ENCODE data around the gene TSPAN18. TPM values are rescaled to one million over a fixed set of nuclear protein-coding genes. Genes with fewer than 3 reads are reported as not detected.

Gene TSPAN18
- total RNA-seq, 2 experiments from 2014 or later = 0.52 to 1.2 TPM

- Mint-ChIP-seq H3K4me1 (no peaks in the 10 kb centered on the region), H3K27me3 (peaks cover 3% of the 10 kb centered on the region), H3K9me3 (no peaks in the 10 kb centered on the region), H3K36me3 (no peaks in the 10 kb centered on the region), H3K27ac (no peak overlapping the region), H3K4me3 (no peak overlapping the region)
- DNase-seq = no peak
Observed at GRCh38 chr11:44833221-44833876, 106.6 kb downstream of the TSPAN18 start.

- no peaks in the 10 kb centered on the region for H3K36me3 Mint-ChIP-seq
- no peak overlapping the region for H3K4me3 Mint-ChIP-seq
Observed at GRCh38 chr11:44833877-44834452, 107.2 kb downstream of the TSPAN18 start.

GRCh38 chr11:44834846-44835245, 108.1 kb downstream of the TSPAN18 start:
- DNase-seq = no peak
- no peaks in the 10 kb centered on the region for H3K4me1 Mint-ChIP-seq
- no peak overlapping the region for H3K27ac Mint-ChIP-seq
- H3K36me3 Mint-ChIP-seq = no peaks in the 10 kb centered on the region
- peaks cover 3% of the 10 kb centered on the region for H3K27me3 Mint-ChIP-seq
- no peak overlapping the region for H3K4me3 Mint-ChIP-seq
- no peaks in the 10 kb centered on the region for H3K9me3 Mint-ChIP-seq

More at GRCh38 chr11:44833877-44834452, 107.2 kb downstream of the TSPAN18 start:
- H3K9me3 Mint-ChIP-seq = no peaks in the 10 kb centered on the region
- DNase-seq = no peak
- H3K4me1 Mint-ChIP-seq = no peaks in the 10 kb centered on the region
- no peak overlapping the region for H3K27ac Mint-ChIP-seq
- peaks cover 3% of the 10 kb centered on the region for H3K27me3 Mint-ChIP-seq

- H3K36me3 Mint-ChIP-seq = no peaks in the 10 kb centered on the region
- H3K27ac Mint-ChIP-seq = no peak overlapping the region
- H3K27me3 Mint-ChIP-seq = peaks cover 3% of the 10 kb centered on the region
- no peak overlapping the region for H3K4me3 Mint-ChIP-seq
- H3K9me3 Mint-ChIP-seq = no peaks in the 10 kb centered on the region
- H3K4me1 Mint-ChIP-seq = no peaks in the 10 kb centered on the region
- DNase-seq = no peak
Observed at GRCh38 chr11:44835296-44835695, 108.5 kb downstream of the TSPAN18 start.

- no peak overlapping the region for H3K4me3 Mint-ChIP-seq
- H3K27me3 Mint-ChIP-seq = peaks cover 3% of the 10 kb centered on the region
- no peaks in the 10 kb centered on the region for H3K9me3 Mint-ChIP-seq
- no peak for DNase-seq
- H3K27ac Mint-ChIP-seq = no peak overlapping the region
- H3K36me3 Mint-ChIP-seq = no peaks in the 10 kb centered on the region
- H3K4me1 Mint-ChIP-seq = no peaks in the 10 kb centered on the region
Observed at GRCh38 chr11:44835938-44836337, 109.2 kb downstream of the TSPAN18 start.

- no peaks in the 10 kb centered on the region for H3K4me1 Mint-ChIP-seq
- H3K9me3 Mint-ChIP-seq = peaks cover 9% of the 10 kb centered on the region
- DNase-seq = no peak
- no peak overlapping the region for H3K27ac Mint-ChIP-seq
- no peaks in the 10 kb centered on the region for H3K36me3 Mint-ChIP-seq
- no peak overlapping the region for H3K4me3 Mint-ChIP-seq
- H3K27me3 Mint-ChIP-seq = peaks cover 3% of the 10 kb centered on the region
Observed at GRCh38 chr11:44837661-44838060, 110.9 kb downstream of the TSPAN18 start.

- peaks cover 19% of the 10 kb centered on the region for H3K9me3 Mint-ChIP-seq
- H3K4me3 Mint-ChIP-seq = no peak overlapping the region
- no peak for DNase-seq
Observed at GRCh38 chr11:44839458-44840084, 112.8 kb downstream of the TSPAN18 start.

GRCh38 chr11:44840085-44840478, 113.3 kb downstream of the TSPAN18 start:
- no peak overlapping the region for H3K4me3 Mint-ChIP-seq
- H3K4me1 Mint-ChIP-seq = no peaks in the 10 kb centered on the region
- no peaks in the 10 kb centered on the region for H3K27me3 Mint-ChIP-seq
- peaks cover 10% of the 10 kb centered on the region for H3K36me3 Mint-ChIP-seq
- H3K9me3 Mint-ChIP-seq = peaks cover 21% of the 10 kb centered on the region
- no peak for DNase-seq
- H3K27ac Mint-ChIP-seq = no peak overlapping the region

More at GRCh38 chr11:44839458-44840084, 112.8 kb downstream of the TSPAN18 start:
- Mint-ChIP-seq H3K27ac (no peak overlapping the region), H3K36me3 (peaks cover 6% of the 10 kb centered on the region), H3K4me1 (no peaks in the 10 kb centered on the region), H3K27me3 (no peaks in the 10 kb centered on the region)

- Mint-ChIP-seq H3K27ac (no peak overlapping the region), H3K9me3 (peaks cover 21% of the 10 kb centered on the region), H3K4me3 (no peak overlapping the region), H3K36me3 (peaks cover 10% of the 10 kb centered on the region), H3K27me3 (no peaks in the 10 kb centered on the region), H3K4me1 (no peaks in the 10 kb centered on the region)
- no peak for DNase-seq
Observed at GRCh38 chr11:44840521-44841251, 113.9 kb downstream of the TSPAN18 start.

GRCh38 chr11:44842220-44842619, 115.5 kb downstream of the TSPAN18 start:
- H3K36me3 Mint-ChIP-seq = peaks cover 16% of the 10 kb centered on the region
- H3K4me1 Mint-ChIP-seq = no peaks in the 10 kb centered on the region
- peaks cover 27% of the 10 kb centered on the region for H3K9me3 Mint-ChIP-seq
- H3K27ac Mint-ChIP-seq = no peak overlapping the region
- no peak overlapping the region for H3K4me3 Mint-ChIP-seq
- no peaks in the 10 kb centered on the region for H3K27me3 Mint-ChIP-seq
- DNase-seq = no peak

- Mint-ChIP-seq H3K4me1 (no peaks in the 10 kb centered on the region), H3K27ac (no peak overlapping the region), H3K4me3 (no peak overlapping the region), H3K36me3 (peaks cover 16% of the 10 kb centered on the region), H3K9me3 (peaks cover 26% of the 10 kb centered on the region), H3K27me3 (no peaks in the 10 kb centered on the region)
- no peak for DNase-seq
Observed at GRCh38 chr11:44846852-44847251, 120.1 kb downstream of the TSPAN18 start.

GRCh38 chr11:44847316-44847715, 120.6 kb downstream of the TSPAN18 start:
- Mint-ChIP-seq H3K27me3 (no peaks in the 10 kb centered on the region), H3K4me3 (no peak overlapping the region), H3K36me3 (peaks cover 16% of the 10 kb centered on the region), H3K9me3 (peaks cover 23% of the 10 kb centered on the region), H3K4me1 (no peaks in the 10 kb centered on the region), H3K27ac (no peak overlapping the region)
- DNase-seq = no peak

GRCh38 chr11:44848203-44848962, 121.6 kb downstream of the TSPAN18 start:
- DNase-seq = no peak
- H3K36me3 Mint-ChIP-seq = peaks cover 13% of the 10 kb centered on the region
- H3K4me3 Mint-ChIP-seq = no peak overlapping the region
- H3K27ac Mint-ChIP-seq = no peak overlapping the region
- H3K27me3 Mint-ChIP-seq = no peaks in the 10 kb centered on the region
- H3K9me3 Mint-ChIP-seq = peaks cover 15% of the 10 kb centered on the region
- no peaks in the 10 kb centered on the region for H3K4me1 Mint-ChIP-seq

GRCh38 chr11:44848963-44849350, 122.2 kb downstream of the TSPAN18 start:
- no peak for DNase-seq
- H3K4me3 Mint-ChIP-seq = no peak overlapping the region
- H3K27ac Mint-ChIP-seq = no peak overlapping the region
- H3K36me3 Mint-ChIP-seq = peaks cover 13% of the 10 kb centered on the region
- H3K4me1 Mint-ChIP-seq = no peaks in the 10 kb centered on the region
- peaks cover 15% of the 10 kb centered on the region for H3K9me3 Mint-ChIP-seq
- H3K27me3 Mint-ChIP-seq = no peaks in the 10 kb centered on the region

GRCh38 chr11:44849424-44849823, 122.7 kb downstream of the TSPAN18 start:
- H3K36me3 Mint-ChIP-seq = peaks cover 11% of the 10 kb centered on the region

More at GRCh38 chr11:44849424-44849823, 122.7 kb downstream of the TSPAN18 start:
- Mint-ChIP-seq H3K9me3 (peaks cover 12% of the 10 kb centered on the region), H3K27ac (no peak overlapping the region), H3K4me1 (no peaks in the 10 kb centered on the region), H3K4me3 (no peak overlapping the region), H3K27me3 (no peaks in the 10 kb centered on the region)
- no peak for DNase-seq

Data from activated naive CD8-positive, alpha-beta T cell treated with anti-CD3 and anti-CD28 coated beads for 36 hours (primary cell).